Transverse colon (tissue), 4 donors: ENCODE results near the gene RNLS. TPM values are rescaled to one million over a fixed set of nuclear protein-coding genes. Genes with fewer than 3 reads are reported as not detected.

Source experiments
- DNase-seq: peaks from one replicate; pipeline ENCODE4 v3.0.0-alpha.2; 2019
- H3K27ac ChIP-seq, 4 donors: fragments of 200-600 bp; sonication (generic); 2 replicates each; pipeline ENCODE4 v1.5.1; 2016 to 2018; ENCODE audit warnings: inconsistent platforms in 4 of 4
- H3K27me3 ChIP-seq: fragments of 200-600 bp; sonication (generic); 2 replicates; pipeline ENCODE4 v1.5.1; 2017; ENCODE audit warnings: inconsistent platforms
- H3K36me3 ChIP-seq, 4 donors: fragments of 200-600 bp; sonication (generic); 2 replicates each; pipeline ENCODE4 v1.5.1; 2017 to 2019; ENCODE audit warnings: inconsistent platforms in 4 of 4
- H3K4me1 ChIP-seq, 4 donors: fragments of 200-600 bp; sonication (generic); 2 replicates each; pipeline ENCODE4 v1.5.1; 2017 to 2020; ENCODE audit warnings: inconsistent platforms in 4 of 4
- H3K4me3 ChIP-seq, 4 donors: fragments of 200-600 bp; sonication (generic); 1 replicate in 1 of 4; 2 replicates in 3 of 4; pipeline versions ENCODE4 v1.5.1 to v1.6.1; 2017 to 2019; ENCODE audit warnings: inconsistent platforms in 4 of 4
- H3K9me3 ChIP-seq, 2 donors: fragments of 200-600 bp; sonication (generic); 2 replicates each; pipeline ENCODE4 v1.5.1; 2017 to 2019; ENCODE audit warnings: inconsistent platforms in 2 of 2
- EP300 ChIP-seq: sonication (generic); formaldehyde crosslinking; IDR thresholded peaks from one replicate; pipeline ENCODE4 v1.6.1; 2017; ENCODE audit warnings: antibody characterized with exemption, low read depth
- POLR2A ChIP-seq: fragments of 450-650 bp; IDR thresholded peaks from one replicate; pipeline ENCODE4 v1.6.1; 2016; ENCODE audit warnings: antibody characterized with exemption, mild to moderate bottlenecking, moderate library complexity
- POLR2AphosphoS5 ChIP-seq, 3 donors: sonication (generic); formaldehyde crosslinking; IDR thresholded peaks; one replicate each; pipeline ENCODE4 v1.6.1; 2016; ENCODE audit warnings: antibody characterized with exemption in 3 of 3
- WGBS, 2 donors: methylation state at CpG; one replicate each; pipeline ENCODE4 v1.1.5; 2018; ENCODE audit warnings: low coverage in 1 of 2; 5-methylcytosine and 5-hydroxymethylcytosine counted together
- in situ Hi-C, 4 donors: fragments of 200-750 bp; cut with MboI; loops; one replicate each; pipeline versions ENCODE4 v1.15.0 to v1.15.1; 2017; ENCODE audit warnings: low sequenced_read_pairs in 3 of 4, low pct_ligation_motif_present in 1 of 4, low pct_unique_long_range_greater_than_20kb in 1 of 4
- intact Hi-C: fragments of 100-400 bp; cut with DNase I; formaldehyde crosslinking; loops from one replicate; pipeline ENCODE4 v1.15.1; 2023; ENCODE audit warnings: low total_unique reads
- total RNA-seq, 4 donors: library from RNA; depleted of rRNA; stranded (reverse); fragments of >200 nt; gene quantifications; one replicate each; pipeline ENCODE4 v1.1.0, GENCODE V29; 2016
- TF ChIP-seq, protein P1 (sequence below), 5 experiments: fragments of 200-600 bp in 3 of 5; fragments of 450-650 bp in 2 of 5; sonication (generic) in 3 of 5; IDR thresholded peaks; 1 replicate in 2 of 5; 2 replicates in 3 of 5; pipeline ENCODE4 v1.5.1; 2016 to 2017; ENCODE audit warnings: antibody characterized with exemption in 5 of 5, inconsistent platforms in 3 of 5, mild to moderate bottlenecking in 2 of 5, moderate library complexity in 1 of 5

The RNLS gene
- total RNA-seq, 4 donors from 2014 or later = 2.4 to 78.2 (median 28.9) TPM

- H3K27me3 ChIP-seq = no peaks in the 10 kb centered on the region
- intact Hi-C loops = loop anchor here (10.0 kb wide), 1 partner anchor 696 kb away; no protein-coding TSS in a partner anchor
- H3K4me3 ChIP-seq = no peak overlapping the region
- TF ChIP-seq POLR2A (no peak), POLR2AphosphoS5 (IDR thresholded peaks at IDR 0.05) (no peak), EP300 (no peak)
- TF ChIP-seq, protein P1, sequence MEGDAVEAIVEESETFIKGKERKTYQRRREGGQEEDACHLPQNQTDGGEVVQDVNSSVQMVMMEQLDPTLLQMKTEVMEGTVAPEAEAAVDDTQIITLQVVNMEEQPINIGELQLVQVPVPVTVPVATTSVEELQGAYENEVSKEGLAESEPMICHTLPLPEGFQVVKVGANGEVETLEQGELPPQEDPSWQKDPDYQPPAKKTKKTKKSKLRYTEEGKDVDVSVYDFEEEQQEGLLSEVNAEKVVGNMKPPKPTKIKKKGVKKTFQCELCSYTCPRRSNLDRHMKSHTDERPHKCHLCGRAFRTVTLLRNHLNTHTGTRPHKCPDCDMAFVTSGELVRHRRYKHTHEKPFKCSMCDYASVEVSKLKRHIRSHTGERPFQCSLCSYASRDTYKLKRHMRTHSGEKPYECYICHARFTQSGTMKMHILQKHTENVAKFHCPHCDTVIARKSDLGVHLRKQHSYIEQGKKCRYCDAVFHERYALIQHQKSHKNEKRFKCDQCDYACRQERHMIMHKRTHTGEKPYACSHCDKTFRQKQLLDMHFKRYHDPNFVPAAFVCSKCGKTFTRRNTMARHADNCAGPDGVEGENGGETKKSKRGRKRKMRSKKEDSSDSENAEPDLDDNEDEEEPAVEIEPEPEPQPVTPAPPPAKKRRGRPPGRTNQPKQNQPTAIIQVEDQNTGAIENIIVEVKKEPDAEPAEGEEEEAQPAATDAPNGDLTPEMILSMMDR (IDR thresholded peaks at IDR 0.05) = no peak
- H3K36me3 ChIP-seq = no peaks in the 10 kb centered on the region
- no peak overlapping the region for H3K27ac ChIP-seq
- peaks cover 0 to 3% (median 0%) of the 10 kb centered on the region in 4 donors for H3K4me1 ChIP-seq
- no peak for DNase-seq
- in situ Hi-C loops = loop anchor here (10.0 to 25.0 kb wide), 3 partner anchors 156 to 696 kb away; partner anchors contain the start of gene LIPM (in 1 of the 4)
- H3K9me3 ChIP-seq = no peaks in the 10 kb centered on the region
- 93 to 95% methylated on average over 2 of the region's 2 CpGs for WGBS, 2 donors
These were observed 31.9 kb downstream of the RNLS start for GRCh38 chr10:88551246-88551645.

DNA sequence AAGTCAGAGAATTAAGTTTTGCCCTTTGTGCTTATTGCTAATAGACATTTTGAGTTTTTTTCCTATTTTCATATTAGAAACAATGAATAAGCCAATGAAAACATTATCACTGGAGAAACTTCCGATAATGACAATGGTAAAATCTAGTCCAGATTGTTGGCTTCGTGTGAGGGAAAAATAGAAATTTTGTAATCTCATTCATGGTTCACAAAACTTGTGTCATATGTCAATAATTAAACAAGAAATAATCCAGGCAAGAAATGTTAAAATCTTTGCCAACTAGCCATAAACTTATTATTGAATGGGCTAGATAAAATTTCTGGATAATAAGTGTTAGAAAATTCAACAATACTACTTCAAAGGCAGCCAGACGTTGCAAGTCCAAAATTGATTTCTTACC lies 36.6 kb downstream of the RNLS start:
- in situ Hi-C loops (loop anchor here in 2 of 4 donors (10.0 to 25.0 kb wide), 2 partner anchors 692 to 709 kb away; no protein-coding TSS in a partner anchor), intact Hi-C loops (no loop called here)
- no peaks in the 10 kb centered on the region for H3K4me1 ChIP-seq
- no peaks in the 10 kb centered on the region for H3K9me3 ChIP-seq
- no peak overlapping the region for H3K4me3 ChIP-seq
- 51 to 57% methylated on average over 3 of the region's 3 CpGs for whole genome bisulfite sequencing, 2 donors
- no peak overlapping the region for H3K27ac ChIP-seq
- H3K27me3 ChIP-seq = no peaks in the 10 kb centered on the region
- no peaks in the 10 kb centered on the region for H3K36me3 ChIP-seq
- DNase-seq = no peak
- TF ChIP-seq POLR2A (no peak), EP300 (no peak), POLR2AphosphoS5 (IDR thresholded peaks at IDR 0.05) (no peak)
- TF ChIP-seq, protein P1 (IDR thresholded peaks at IDR 0.05) = no peak

DNA sequence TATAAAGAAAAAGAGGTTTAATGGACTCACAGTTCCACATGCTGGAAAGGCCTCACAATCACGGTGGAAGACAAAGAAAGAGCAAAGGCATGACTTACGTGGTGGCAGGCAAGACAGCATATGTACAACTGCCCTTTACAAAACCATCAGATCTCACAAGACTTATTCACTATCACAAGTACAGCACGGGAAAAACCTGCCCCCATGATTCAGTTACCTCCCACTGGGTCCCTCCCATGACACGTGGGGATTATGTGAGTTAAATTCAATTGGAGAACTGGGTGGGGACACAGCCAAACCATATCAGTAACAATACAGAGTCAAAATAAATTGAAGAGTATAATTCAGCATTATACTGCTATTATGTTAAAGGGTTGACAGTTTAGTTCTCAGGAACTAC lies 37.8 kb downstream of the RNLS start:
- H3K27me3 ChIP-seq = no peaks in the 10 kb centered on the region
- no peak overlapping the region for H3K4me3 ChIP-seq
- DNase-seq = no peak
- TF ChIP-seq POLR2AphosphoS5 (IDR thresholded peaks at IDR 0.05) (no peak), POLR2A (no peak), EP300 (no peak)
- TF ChIP-seq, protein P1 (IDR thresholded peaks at IDR 0.05) = no peak
- intact Hi-C loops (no loop called here), in situ Hi-C loops (loop anchor here in 2 of 4 donors (10.0 to 25.0 kb wide), 2 partner anchors 691 to 708 kb away; no protein-coding TSS in a partner anchor)
- no peaks in the 10 kb centered on the region for H3K36me3 ChIP-seq
- 75 to 80% methylated on average over 4 of the region's 4 CpGs for WGBS, 2 donors
- no peaks in the 10 kb centered on the region for H3K4me1 ChIP-seq
- H3K27ac ChIP-seq = no peak overlapping the region
- no peaks in the 10 kb centered on the region for H3K9me3 ChIP-seq

DNA sequence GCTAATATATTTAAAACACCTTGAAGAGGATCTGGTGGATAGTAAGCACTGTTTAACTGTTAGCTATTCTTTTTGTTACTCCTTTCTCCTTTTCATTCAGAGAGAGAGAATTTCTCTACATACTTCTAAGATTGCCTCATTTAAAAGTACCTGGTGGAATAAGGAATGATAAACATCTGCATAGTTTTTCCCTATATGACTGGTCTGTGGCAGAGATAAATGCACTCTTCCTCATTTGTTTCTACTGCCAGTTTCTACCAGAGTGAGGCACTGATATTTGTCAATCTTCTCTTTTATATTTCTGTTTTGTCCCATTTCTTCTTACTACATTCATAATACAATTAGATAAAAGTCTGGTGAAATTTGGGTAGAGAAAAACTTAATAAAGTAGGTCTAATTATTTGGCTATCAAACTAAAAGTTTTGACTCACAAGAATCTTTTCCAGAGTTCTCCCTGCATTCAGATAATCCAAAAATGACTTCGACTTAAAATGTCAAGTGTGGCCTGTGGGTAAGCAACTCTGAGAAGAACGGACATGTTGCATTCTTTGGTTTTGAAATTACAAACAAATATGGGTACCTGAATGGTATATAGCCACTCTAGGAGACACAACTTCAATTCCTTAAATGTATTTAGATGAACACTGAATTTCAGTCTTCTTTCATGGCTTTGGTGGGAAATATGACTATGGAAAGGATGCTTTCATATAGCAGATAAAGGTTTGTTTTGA lies 38.8 kb downstream of the RNLS start:
- in situ Hi-C loops = loop anchor here in 2 of 4 donors (10.0 to 25.0 kb wide), 2 partner anchors 690 to 707 kb away; no protein-coding TSS in a partner anchor
- Histone ChIP-seq H3K4me3 (no peak overlapping the region), H3K27me3 (no peaks in the 10 kb centered on the region), H3K27ac (no peak overlapping the region), H3K4me1 (no peaks in the 10 kb centered on the region), H3K9me3 (no peaks in the 10 kb centered on the region), H3K36me3 (no peaks in the 10 kb centered on the region)
- TF ChIP-seq POLR2A = no peak
- no peak for TF ChIP-seq EP300
- TF ChIP-seq POLR2AphosphoS5 (IDR thresholded peaks at IDR 0.05) = no peak
- TF ChIP-seq, protein P1 (IDR thresholded peaks at IDR 0.05) = no peak
- intact Hi-C loops = no loop called here
- 84 to 86% methylated on average over 2 of the region's 2 CpGs for WGBS, 2 donors
- DNase-seq = no peak
